Measurements from ENCODE around the gene HAUS7. TPM values are rescaled to one million over a fixed set of nuclear protein-coding genes. Genes with fewer than 3 reads are reported as not detected.

HAUS7 gene
- total RNA-seq, 1 experiment from 2014 or later, result 29.3 TPM

- peaks cover 72% of the 10 kb centered on the region for H3K27me3 ChIP-seq (ENCODE audit: insufficient read depth, low read depth)
- TF ChIP-seq, protein P1, sequence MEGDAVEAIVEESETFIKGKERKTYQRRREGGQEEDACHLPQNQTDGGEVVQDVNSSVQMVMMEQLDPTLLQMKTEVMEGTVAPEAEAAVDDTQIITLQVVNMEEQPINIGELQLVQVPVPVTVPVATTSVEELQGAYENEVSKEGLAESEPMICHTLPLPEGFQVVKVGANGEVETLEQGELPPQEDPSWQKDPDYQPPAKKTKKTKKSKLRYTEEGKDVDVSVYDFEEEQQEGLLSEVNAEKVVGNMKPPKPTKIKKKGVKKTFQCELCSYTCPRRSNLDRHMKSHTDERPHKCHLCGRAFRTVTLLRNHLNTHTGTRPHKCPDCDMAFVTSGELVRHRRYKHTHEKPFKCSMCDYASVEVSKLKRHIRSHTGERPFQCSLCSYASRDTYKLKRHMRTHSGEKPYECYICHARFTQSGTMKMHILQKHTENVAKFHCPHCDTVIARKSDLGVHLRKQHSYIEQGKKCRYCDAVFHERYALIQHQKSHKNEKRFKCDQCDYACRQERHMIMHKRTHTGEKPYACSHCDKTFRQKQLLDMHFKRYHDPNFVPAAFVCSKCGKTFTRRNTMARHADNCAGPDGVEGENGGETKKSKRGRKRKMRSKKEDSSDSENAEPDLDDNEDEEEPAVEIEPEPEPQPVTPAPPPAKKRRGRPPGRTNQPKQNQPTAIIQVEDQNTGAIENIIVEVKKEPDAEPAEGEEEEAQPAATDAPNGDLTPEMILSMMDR (conservative IDR thresholded peaks at IDR 0.05), result no peak
- TF ChIP-seq EZH2 (IDR thresholded peaks at IDR 0.05; ENCODE audit: low read depth), result no peak
- H3K4me1 ChIP-seq (replicated peaks; ENCODE audit: insufficient read depth), result no peaks in the 10 kb centered on the region
- no peak overlapping the region for H3K27ac ChIP-seq
- H3K79me2 ChIP-seq (ENCODE audit: low read depth), result no peaks in the 10 kb centered on the region
- H3K36me3 ChIP-seq (ENCODE audit: low read depth), result no peaks in the 10 kb centered on the region
- CTCF ChIA-PET, result no interaction called here
- no peaks in the 10 kb centered on the region for H3F3A ChIP-seq (ENCODE audit: insufficient read depth, low read depth)
- H4K20me1 ChIP-seq (ENCODE audit: insufficient read depth), result no peaks in the 10 kb centered on the region
- POLR2A ChIA-PET (ENCODE audit: unreplicated experiment), result no interaction called here
- no peaks in the 10 kb centered on the region for H3K9me3 ChIP-seq (ENCODE audit: insufficient read depth, low read depth)
- no peaks in the 10 kb centered on the region for H3K9me2 ChIP-seq (ENCODE audit: insufficient read depth)
- no peak overlapping the region for H3K4me3 ChIP-seq
- no TSS peak for BruUV-seq (replicated peaks)
- intact Hi-C loops (cut with micrococcal nuclease; ENCODE audit: unreplicated experiment), result no loop called here
- DNase-seq, result no peak
- H2AFZ ChIP-seq, result no peak overlapping the region
- no peak overlapping the region for H3K4me2 ChIP-seq
These were observed 62.1 kb downstream of the HAUS7 start for GRCh38 chrX:153408221-153408721.

DNA sequence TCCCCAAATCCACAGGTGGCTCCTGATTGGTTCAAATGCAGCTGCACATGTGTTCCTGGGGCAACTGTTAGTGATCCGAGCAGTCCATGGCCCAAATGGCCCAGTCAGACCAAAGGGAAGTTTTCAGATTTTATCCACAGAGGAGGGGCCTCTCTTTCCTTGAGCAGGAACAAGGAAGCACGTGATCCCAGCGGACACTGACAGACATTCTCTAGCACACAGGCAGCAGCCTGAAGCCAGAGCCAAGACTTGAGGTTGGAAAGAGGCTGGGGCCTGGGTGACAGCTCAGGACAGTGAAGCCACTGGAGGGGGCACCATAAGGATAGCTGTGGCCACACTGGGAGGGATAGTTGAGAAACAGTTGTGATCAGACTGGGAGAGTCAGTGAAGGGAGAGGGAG is 62.6 kb downstream of the HAUS7 start:
- Histone ChIP-seq H3K9me2 (ENCODE audit: insufficient read depth) (no peaks in the 10 kb centered on the region), H3K36me3 (ENCODE audit: low read depth) (no peaks in the 10 kb centered on the region), H3F3A (ENCODE audit: insufficient read depth, low read depth) (no peaks in the 10 kb centered on the region), H3K4me3 (no peak overlapping the region), H3K27ac (no peak overlapping the region), H3K27me3 (ENCODE audit: insufficient read depth, low read depth) (peaks cover 72% of the 10 kb centered on the region), H3K9me3 (ENCODE audit: insufficient read depth, low read depth) (no peaks in the 10 kb centered on the region), H3K79me2 (ENCODE audit: low read depth) (no peaks in the 10 kb centered on the region), H3K4me2 (no peak overlapping the region), H4K20me1 (ENCODE audit: insufficient read depth) (no peaks in the 10 kb centered on the region), H2AFZ (no peak overlapping the region), H3K4me1 (replicated peaks; ENCODE audit: insufficient read depth) (no peaks in the 10 kb centered on the region)
- intact Hi-C loops (cut with micrococcal nuclease; ENCODE audit: unreplicated experiment), result no loop called here
- no TSS peak for BruUV-seq (replicated peaks)
- TF ChIP-seq, protein P1 (conservative IDR thresholded peaks at IDR 0.05), result no peak
- no peak for TF ChIP-seq EZH2 (IDR thresholded peaks at IDR 0.05; ENCODE audit: low read depth)
- POLR2A ChIA-PET (ENCODE audit: unreplicated experiment), result no interaction called here
- DNase-seq, result no peak
- CTCF ChIA-PET, result no interaction called here

DNA sequence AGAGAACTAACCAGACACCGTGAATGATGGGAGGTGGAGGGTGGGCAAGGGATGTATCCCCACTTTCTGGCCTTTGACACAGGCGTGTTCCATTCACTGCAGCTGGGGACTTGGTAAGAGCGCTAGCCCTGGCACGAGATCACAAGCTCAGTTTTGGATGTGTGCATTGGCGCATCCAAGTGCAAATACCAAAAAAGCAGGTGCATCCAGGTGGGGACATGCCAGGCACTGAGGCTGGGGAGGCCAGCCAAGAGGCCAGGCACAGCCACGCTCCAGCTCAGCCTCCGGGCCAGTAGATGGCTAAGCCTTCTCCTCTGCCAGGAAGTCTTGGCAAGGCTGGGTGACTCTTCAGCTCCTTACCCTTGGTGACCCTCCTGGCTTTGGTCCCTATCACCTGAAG is 63.5 kb downstream of the HAUS7 start:
- H3K36me3 ChIP-seq (ENCODE audit: low read depth), result no peaks in the 10 kb centered on the region
- H3K4me3 ChIP-seq, result no peak overlapping the region
- no peaks in the 10 kb centered on the region for H3K79me2 ChIP-seq (ENCODE audit: low read depth)
- H3F3A ChIP-seq (ENCODE audit: insufficient read depth, low read depth), result no peaks in the 10 kb centered on the region
- POLR2A ChIA-PET (ENCODE audit: unreplicated experiment), result no interaction called here
- H2AFZ ChIP-seq, result no peak overlapping the region
- TF ChIP-seq, protein P1 (conservative IDR thresholded peaks at IDR 0.05), result no peak
- no peak for TF ChIP-seq EZH2 (IDR thresholded peaks at IDR 0.05; ENCODE audit: low read depth)
- no peaks in the 10 kb centered on the region for H3K9me3 ChIP-seq (ENCODE audit: insufficient read depth, low read depth)
- peaks cover 69% of the 10 kb centered on the region for H3K27me3 ChIP-seq (ENCODE audit: insufficient read depth, low read depth)
- intact Hi-C loops (cut with micrococcal nuclease; ENCODE audit: unreplicated experiment), result no loop called here
- H3K9me2 ChIP-seq (ENCODE audit: insufficient read depth), result no peaks in the 10 kb centered on the region
- H3K4me1 ChIP-seq (replicated peaks; ENCODE audit: insufficient read depth), result no peaks in the 10 kb centered on the region
- DNase-seq, result no peak
- H3K4me2 ChIP-seq, result no peak overlapping the region
- no TSS peak for BruUV-seq (replicated peaks)
- H3K27ac ChIP-seq, result no peak overlapping the region
- H4K20me1 ChIP-seq (ENCODE audit: insufficient read depth), result no peaks in the 10 kb centered on the region
- CTCF ChIA-PET, result no interaction called here
